Nephron progenitor cell (in vitro differentiated cells): ENCODE results near the gene HACD2.

ENCODE experiments used
- DNase-seq: peaks from one replicate; pipeline ENCODE4 v3.0.0; 2021
- H3K27ac Mint-ChIP-seq: 2 replicates; pipeline ENCODE4 v1.8.0; 2021; ENCODE audit warnings: mild to moderate bottlenecking, moderate library complexity, mixed read lengths
- H3K27me3 Mint-ChIP-seq: 2 replicates; pipeline ENCODE4 v1.8.0; 2021; ENCODE audit warnings: mild to moderate bottlenecking, low read depth, mixed read lengths; ENCODE audit not compliant: poor library complexity
- H3K36me3 Mint-ChIP-seq: 2 replicates; pipeline ENCODE4 v1.8.0; 2021; ENCODE audit warnings: low read depth, mixed read lengths
- H3K4me1 Mint-ChIP-seq: 2 replicates; pipeline ENCODE4 v1.8.0; 2021; ENCODE audit warnings: mixed read lengths
- H3K4me3 Mint-ChIP-seq: 2 replicates; pipeline ENCODE4 v1.8.0; 2021; ENCODE audit warnings: mild to moderate bottlenecking, moderate library complexity, mixed read lengths
- H3K9me3 Mint-ChIP-seq: 2 replicates; pipeline ENCODE4 v1.8.0; 2021; ENCODE audit warnings: mild to moderate bottlenecking, moderate library complexity, mixed read lengths
- CTCF ChIP-seq: fragments of 200-600 bp; sonication (generic); IDR thresholded peaks from 2 replicates; pipeline ENCODE4 v1.5.0; 2021; ENCODE audit warnings: antibody characterized with exemption

The HACD2 gene

GRCh38 chr3:123535580-123535979 lies 49.3 kb downstream of the HACD2 start:
- no peak overlapping the region for H3K27ac Mint-ChIP-seq
- H3K9me3 Mint-ChIP-seq: no peaks in the 10 kb centered on the region
- H3K36me3 Mint-ChIP-seq: no peaks in the 10 kb centered on the region
- H3K27me3 Mint-ChIP-seq: no peaks in the 10 kb centered on the region
- no peaks in the 10 kb centered on the region for H3K4me1 Mint-ChIP-seq
- TF ChIP-seq CTCF: no peak
- no peak overlapping the region for H3K4me3 Mint-ChIP-seq
- DNase-seq: no peak

- H3K36me3 Mint-ChIP-seq: no peaks in the 10 kb centered on the region
- no peaks in the 10 kb centered on the region for H3K4me1 Mint-ChIP-seq
- H3K4me3 Mint-ChIP-seq: no peak overlapping the region
- no peaks in the 10 kb centered on the region for H3K9me3 Mint-ChIP-seq
- H3K27ac Mint-ChIP-seq: no peak overlapping the region
- H3K27me3 Mint-ChIP-seq: no peaks in the 10 kb centered on the region
- DNase-seq: no peak
- no peak for TF ChIP-seq CTCF
Observed at GRCh38 chr3:123534264-123534663, 50.6 kb downstream of the HACD2 start.

GRCh38 chr3:123533554-123534159 lies 51.2 kb downstream of the HACD2 start:
- no peak overlapping the region for H3K27ac Mint-ChIP-seq
- H3K4me1 Mint-ChIP-seq: no peaks in the 10 kb centered on the region
- TF ChIP-seq CTCF: no peak
- no peak overlapping the region for H3K4me3 Mint-ChIP-seq
- H3K9me3 Mint-ChIP-seq: no peaks in the 10 kb centered on the region
- no peaks in the 10 kb centered on the region for H3K36me3 Mint-ChIP-seq
- no peaks in the 10 kb centered on the region for H3K27me3 Mint-ChIP-seq
- DNase-seq: no peak

- H3K27ac Mint-ChIP-seq: no peak overlapping the region
- peaks cover 7% of the 10 kb centered on the region for H3K36me3 Mint-ChIP-seq
- no peaks in the 10 kb centered on the region for H3K27me3 Mint-ChIP-seq
- H3K9me3 Mint-ChIP-seq: no peaks in the 10 kb centered on the region
- DNase-seq: no peak
- no peak overlapping the region for H3K4me3 Mint-ChIP-seq
- peaks cover 20% of the 10 kb centered on the region for H3K4me1 Mint-ChIP-seq
- no peak for TF ChIP-seq CTCF
Observed at GRCh38 chr3:123528130-123528529, 56.7 kb downstream of the HACD2 start.

GRCh38 chr3:123527046-123527445 lies 57.8 kb downstream of the HACD2 start:
- H3K9me3 Mint-ChIP-seq: no peaks in the 10 kb centered on the region
- no peak for TF ChIP-seq CTCF
- H3K4me3 Mint-ChIP-seq: no peak overlapping the region
- no peaks in the 10 kb centered on the region for H3K27me3 Mint-ChIP-seq
- peaks cover 23% of the 10 kb centered on the region for H3K4me1 Mint-ChIP-seq
- H3K36me3 Mint-ChIP-seq: peaks cover 7% of the 10 kb centered on the region
- DNase-seq: no peak
- no peak overlapping the region for H3K27ac Mint-ChIP-seq

GRCh38 chr3:123526474-123526873 lies 58.4 kb downstream of the HACD2 start:
- Mint-ChIP-seq H3K4me3 (no peak overlapping the region), H3K36me3 (peaks cover 12% of the 10 kb centered on the region), H3K9me3 (no peaks in the 10 kb centered on the region), H3K27ac (no peak overlapping the region), H3K4me1 (peaks cover 23% of the 10 kb centered on the region), H3K27me3 (no peaks in the 10 kb centered on the region)
- TF ChIP-seq CTCF: no peak
- no peak for DNase-seq
